Femur (tissue), 1 donor: Measurements from ENCODE around the gene TRIM8.

Experiments used
- DNase-seq: peaks from one replicate; pipeline ENCODE4 v3.0.0-alpha.2; 2017

The TRIM8 gene

DNA sequence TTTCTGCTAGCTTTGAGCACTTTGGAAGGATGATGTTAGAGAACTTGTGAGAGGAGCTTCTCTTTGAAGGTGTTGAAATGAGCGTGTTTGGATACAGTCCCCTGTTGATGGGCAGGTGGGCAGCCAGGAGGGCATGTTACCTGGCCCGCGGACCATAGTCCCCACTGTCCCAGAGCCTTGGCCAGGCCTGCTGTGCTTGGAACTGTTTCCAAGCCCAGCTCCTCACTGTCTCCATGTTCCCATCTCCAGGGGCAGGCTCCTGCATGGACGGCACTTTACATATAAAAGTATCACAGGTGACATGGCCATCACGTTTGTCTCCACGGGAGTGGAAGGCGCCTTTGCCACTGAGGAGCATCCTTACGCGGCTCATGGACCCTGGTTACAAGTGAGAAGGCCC lies 27.2 kb upstream of the TRIM8 start:
- DNase-seq: no peak

DNA sequence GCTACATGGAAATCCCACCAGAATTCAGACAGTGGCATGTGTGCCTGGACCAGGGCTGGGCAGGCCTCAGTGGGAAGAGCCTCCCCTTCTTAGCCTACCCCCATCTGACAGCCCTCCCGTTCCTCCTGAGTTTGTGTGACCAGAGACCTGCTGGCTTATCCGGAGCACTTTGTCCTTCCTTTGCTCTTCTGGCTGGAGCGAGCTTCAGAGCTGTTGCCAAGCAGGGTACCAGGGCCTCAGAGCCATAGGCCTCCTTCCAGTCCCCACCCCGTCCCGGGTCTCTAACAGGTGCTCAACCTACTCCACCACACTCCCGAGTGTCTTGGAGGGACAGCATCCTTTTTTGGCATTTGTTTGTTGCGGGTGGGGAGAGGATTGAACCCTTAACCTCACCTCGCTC lies 26.5 kb upstream of the TRIM8 start:
- no peak for DNase-seq

DNA sequence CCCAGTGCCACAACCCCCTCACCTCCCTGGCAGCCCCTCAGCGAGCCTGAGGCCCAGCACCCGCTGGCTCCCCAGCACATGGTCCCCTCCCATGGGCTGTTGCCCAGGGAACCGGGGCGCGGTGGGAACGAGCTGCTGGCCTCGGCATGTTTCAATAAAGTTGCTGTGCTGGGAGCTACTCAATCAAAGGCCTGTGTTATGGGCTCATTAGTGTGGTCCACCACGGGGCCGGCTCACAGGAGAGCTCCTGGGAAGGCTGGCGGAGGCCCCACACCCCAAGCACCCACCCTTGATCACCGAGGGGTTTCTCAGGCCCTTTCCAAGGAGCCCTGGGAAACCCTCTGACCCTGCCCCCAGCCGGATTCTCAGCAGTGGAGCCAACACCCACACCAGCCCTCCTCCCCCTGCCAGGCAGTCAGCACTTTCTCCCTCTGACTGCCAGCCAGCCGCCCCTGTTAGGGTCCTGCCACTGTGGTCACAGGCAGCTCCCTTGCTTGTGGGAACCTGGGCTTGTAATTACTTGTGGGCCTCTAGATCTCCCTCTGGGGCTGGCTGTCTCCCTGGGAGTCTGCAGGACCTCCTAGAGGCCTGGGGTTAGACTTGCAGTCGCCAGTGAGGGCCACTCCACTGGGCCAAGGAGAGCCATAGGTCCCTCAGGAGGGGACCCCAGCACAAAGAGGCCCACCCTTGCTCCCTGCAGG lies 24.8 kb upstream of the TRIM8 start:
- DNase-seq: peak; percentile 65

DNA sequence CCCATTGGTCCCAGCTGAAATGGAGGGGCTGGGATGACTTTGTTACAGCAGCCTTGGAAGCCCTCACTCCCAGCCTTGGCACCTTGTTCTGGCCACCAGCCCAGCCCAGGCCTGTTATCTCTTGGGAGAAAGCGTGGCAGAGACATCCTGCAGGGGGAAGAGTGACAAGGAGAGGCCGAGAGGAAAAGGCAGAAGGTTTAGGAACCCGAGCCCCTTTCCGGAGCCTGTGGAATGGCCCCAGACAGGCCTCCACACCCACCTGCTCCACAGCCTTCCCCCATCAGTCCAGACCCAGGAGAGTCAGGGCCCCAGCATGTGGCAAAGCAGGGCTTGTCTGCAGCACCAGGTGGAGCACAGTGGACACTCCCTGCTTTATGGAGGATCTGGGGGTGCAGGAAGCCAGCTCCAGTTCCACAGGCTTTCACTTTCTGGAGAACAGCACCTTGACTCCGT lies 24.1 kb upstream of the TRIM8 start:
- DNase-seq: no peak

DNA sequence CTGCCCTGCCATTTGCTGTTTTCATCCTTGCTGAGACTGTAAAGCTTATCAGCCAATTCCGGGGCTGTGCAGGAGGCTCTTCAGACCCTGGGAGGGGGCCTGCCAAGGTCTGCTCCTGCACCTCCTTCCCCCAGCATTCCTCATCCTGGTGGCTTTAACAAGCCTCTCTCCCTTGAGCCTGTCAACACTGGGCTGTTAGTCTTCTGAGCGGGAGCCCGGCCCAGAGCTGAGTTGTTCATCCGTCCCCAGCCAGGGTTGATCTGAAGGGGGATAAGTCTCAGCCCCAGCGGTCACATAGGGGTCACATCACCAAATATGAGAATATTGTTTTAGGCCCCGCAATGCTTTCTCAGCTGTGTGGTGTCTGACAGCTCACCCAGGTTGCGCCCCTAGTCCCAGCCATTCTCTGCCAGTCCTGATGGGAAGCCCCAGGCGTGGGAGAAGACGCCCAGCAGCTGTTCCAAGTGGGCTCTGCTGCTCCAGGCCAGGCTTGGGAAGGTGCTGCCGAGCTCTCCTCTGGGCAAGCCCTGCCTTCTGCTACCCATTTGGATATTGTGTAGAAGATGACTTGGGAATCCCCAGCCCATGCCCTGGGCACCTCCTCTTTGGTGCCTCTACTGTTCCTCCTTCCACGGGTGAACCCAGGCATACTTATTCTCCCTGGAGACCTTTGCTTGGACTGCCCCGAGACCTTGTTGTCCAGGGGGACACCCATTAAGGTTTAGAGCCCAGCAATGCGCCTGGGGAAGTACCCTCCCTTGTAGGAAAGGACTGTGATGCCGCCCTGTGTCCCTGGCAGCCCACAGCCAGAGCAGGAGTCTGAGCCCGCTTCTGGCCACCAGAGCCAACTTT lies 23.5 kb upstream of the TRIM8 start:
- no peak for DNase-seq

DNA sequence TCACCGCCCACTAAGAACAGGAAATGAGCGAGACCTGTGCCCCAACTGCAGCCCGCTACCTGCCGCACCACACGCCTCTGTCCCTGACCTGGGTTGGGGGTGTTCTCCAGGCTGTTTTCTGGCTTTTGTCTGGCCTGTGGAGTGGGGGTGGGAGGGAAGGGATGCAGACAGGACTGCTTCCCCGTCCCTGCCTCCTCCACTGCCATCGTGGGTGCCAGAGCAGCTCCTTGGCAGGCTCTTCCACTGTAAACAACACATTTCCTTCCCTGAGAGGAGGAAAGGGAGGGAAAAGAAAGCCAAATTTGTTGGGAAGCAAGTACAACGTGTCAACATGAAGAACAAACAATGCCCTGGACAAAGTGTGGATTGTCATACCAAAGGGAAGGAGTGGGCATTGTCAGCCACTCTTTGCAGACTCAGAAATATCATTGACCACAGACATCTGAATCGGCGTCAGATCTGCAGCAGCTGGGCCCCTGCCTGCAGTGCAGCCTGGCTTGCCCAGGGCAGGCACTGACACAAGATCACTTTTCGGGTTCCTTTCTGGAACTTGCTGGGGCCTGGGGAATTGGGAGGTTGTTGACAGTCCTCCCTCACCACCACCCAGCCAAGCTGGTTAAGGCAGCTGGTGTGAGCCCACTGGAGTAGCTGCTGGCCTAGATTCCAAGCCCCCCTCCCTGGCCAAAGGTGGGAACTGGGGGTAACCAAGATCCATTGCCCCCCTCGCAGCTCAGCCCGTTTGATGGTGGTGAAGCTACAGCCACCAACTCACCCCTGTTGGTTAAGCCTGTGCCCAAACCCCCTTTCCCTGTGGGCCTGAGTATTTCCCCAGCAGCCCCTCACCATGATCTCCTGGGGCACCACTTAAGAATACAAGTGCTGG lies 22.6 kb upstream of the TRIM8 start:
- DNase-seq: peak; percentile 54

DNA sequence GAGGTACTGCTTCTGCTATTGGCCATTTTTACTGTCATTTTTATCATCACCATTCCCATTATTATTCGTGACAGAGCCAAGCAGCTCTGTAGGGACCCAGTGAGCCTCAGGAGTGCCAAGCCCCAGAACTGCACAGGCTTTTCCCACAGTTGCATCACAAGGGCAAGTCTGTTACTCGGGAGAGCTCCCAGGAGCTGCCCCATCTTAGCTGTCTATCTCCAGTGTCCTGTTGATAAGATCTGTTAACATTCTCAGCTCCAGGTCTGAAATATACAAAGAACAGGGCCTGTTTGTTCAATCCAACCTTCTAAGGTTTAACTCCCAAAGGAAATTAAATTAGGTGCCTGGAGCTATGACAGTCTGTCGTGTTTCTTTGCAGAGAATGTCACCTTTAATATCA lies 20.2 kb upstream of the TRIM8 start:
- no peak for DNase-seq

DNA sequence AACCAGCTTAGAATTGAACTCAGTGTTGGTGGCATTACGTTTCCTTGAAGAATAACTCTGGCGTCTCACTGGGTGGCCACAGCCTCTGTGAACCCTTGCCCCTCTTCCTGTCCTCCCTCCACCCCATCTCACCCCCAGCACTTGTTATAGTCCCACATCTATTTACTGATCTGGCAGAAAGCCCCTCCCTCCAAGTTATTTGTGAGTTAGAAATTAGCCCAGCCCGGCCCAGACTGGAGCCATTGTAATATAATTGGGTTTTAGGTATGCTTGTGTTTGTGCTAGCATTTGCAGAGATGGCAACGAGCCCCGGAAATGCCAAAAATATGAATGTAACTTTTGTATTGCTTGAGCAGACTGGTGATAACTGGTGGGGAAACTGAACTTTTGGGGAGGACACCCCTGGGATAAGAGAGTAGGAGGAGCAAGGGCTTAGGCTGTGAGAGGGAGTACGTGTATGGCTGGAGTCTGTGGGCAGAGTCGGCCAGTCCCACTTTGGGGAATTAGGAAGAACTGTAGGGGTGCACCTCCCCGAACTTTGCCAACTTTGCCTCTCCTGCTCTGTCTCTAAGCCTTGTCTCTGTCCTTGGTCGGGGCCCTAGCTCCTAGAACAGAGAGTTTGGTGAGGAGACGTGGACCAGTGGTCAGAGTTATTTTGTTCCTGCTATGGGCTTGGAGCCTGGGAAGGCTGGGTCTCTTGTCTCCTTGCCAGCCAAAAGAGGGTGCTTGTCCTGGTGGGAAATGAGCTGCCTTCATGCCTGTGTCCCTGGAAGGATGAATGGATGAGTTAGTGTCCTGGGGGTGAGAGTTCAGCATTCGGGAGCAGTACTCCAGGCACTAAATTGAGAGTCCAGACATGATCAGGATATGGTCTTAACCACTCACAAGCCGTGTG lies 19.3 kb upstream of the TRIM8 start:
- no peak for DNase-seq

DNA sequence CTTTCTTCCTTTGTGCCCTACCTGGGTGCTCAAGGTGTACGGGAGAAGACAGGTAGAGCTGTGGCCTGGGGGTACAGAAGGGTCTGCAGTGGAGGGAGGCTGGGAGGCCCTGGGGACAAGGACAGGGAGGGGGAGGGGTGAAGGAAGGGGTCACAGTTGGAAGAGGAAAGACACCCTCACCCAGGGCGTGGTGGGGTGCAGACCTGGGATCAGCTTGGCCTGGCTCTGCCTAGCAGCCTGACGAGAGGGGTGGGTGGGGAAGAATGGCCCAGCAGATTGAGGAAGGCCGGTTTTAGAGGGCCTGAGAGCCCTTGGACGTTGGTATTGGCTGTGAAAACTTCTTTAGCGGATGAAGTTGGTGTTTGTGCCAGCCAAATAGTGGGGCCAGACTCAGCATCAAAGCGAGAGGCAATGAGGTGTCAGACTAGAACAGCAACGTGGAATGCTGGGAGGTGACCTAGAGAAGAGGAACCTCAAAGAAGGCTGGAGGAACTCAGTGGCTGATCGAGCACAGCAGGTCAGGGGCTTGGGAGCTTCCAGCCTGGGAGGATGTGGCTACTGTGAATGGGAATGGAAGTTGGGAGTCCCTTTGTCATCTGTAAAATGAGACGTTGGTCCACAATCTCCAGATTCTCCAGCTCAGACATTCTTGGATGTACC lies 18.1 kb upstream of the TRIM8 start:
- no peak for DNase-seq

DNA sequence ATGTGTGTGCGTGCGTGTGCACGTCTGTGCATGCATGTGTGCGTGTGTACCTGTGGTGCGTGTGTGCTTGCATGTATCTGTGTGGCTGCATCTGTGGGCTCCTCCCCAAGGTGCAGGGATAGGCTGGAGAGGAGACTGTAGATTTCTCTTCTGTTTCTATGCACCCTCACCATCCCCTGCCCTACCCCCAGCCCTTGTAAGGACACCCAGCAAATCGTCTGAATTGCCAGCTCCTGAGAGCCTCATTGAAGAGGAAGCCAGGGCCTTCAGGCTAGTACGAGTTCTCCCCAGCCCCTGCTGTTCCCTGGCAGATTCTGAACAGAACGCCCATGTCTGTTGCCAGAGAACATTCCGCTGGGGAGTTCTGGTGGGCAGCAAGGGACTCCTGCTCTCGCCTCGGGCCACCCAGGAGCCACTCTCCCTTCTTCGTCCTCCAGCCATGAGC lies 17.0 kb upstream of the TRIM8 start:
- peak; percentile 46 for DNase-seq

DNA sequence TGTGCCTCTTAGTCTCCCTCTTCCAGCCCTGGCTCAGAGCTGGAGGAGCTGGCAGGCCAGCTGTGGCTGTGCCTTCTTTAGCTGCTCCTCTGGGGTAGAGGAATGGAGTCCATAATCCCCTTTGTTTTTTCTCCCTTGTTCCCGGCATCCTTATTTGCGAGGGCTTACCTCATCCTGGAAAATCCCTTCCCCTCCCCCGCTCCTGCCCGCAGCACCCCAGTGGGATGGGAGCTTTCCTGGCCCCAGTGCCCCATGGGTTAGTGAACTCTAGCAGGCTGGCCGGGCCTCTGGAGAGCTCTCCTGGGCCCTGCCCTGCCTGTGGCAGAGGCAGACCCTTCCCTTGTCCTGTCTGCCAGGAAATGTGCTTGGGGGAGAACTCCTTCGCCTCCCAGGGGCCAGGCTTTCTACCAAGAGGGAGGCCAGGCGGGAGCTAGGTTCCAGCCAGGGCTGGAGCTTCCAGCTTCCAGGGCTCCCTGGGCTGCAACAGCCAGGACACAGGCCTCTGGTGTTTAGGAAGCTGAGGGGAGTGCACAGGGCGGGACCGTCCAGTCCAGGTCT lies 16.5 kb upstream of the TRIM8 start:
- peak; percentile 60 for DNase-seq

DNA sequence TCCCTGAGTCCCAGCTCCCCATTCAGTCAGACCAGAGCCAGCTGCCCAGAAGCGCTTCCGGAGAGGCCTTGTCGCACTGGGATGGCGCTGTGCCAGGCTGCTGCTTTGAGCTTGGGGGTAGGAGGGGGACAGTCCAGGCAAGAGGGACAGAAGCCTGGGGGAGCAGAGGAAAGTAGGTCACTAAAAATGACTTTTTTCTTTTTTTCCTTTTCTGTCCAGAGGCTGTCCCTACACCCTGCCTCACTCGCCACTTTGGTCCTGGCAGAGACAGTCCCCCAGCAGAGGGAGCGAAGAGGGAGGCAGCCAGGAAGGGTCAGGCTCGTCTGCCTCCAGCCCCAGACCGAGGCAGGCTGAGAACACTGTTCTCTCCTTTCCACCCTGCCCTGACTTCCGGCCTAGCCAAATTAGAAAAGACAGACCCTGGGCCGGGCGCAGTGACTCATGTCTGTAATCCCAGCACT lies 15.8 kb upstream of the TRIM8 start:
- DNase-seq: peak; percentile 76

DNA sequence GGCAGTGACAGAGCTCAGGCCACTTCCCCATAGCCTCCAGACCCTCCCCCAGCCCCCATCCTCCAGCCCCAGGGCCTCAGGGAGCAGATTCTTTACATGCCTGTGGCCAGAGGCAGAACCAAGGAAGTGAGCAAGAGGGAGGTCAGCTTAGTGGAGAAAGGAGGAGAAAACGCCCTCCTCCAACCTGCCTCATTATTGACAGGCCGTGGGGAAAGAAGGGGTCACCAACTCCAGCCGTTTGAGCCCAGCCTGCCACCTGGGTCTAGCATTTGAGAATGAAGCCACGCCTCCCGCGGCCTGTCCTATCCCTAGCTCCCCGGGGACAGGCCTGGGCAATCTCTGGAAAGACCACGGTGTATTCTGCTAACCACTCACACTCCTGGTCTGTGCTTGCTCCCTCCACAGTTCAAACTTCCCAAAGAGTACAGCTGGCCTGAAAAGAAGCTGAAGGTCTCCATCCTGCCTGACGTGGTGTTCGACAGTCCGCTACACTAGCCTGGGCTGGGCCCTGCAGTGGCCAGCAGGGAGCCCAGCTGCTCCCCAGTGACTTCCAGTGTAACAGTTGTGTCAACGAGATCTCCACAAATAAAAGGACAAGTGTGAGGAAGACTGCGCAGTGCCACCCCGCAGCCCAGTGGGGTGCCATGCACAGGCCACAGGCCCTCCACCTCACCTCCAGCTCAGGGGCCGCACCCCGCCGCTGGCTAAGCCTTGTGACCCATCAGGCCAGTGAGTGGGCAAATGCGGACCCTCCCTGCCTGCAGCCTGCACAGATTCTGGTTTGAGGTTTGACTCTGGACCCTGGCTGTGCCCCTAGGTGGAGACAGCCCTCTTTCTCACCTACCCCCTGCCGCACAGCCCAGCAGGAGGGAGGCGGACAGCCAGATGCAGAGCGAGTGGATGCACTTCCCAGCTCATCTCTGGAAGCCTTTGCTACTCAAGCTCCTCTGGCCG lies 14.3 kb upstream of the TRIM8 start:
- DNase-seq: peak; percentile 68

DNA sequence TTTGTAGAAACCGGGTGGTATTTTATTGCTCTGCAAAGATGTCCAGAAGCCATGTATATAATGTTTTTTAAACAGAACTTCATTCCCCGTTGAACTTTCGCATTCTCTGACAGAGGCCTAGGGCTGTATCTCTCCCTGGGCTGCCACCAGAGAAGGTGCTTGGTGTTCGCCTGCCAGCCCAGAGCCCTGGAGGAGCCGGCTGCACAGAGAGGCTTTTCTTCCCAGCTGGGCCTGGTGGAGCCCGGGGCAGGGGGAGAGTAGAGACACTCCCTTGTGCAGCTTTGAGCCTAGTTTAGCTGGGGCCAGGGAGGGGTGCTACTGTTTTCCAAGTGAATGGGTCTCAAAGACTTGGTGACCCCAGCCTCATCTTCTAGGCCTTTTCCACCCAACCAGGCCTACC lies 13.6 kb upstream of the TRIM8 start:
- DNase-seq: no peak

DNA sequence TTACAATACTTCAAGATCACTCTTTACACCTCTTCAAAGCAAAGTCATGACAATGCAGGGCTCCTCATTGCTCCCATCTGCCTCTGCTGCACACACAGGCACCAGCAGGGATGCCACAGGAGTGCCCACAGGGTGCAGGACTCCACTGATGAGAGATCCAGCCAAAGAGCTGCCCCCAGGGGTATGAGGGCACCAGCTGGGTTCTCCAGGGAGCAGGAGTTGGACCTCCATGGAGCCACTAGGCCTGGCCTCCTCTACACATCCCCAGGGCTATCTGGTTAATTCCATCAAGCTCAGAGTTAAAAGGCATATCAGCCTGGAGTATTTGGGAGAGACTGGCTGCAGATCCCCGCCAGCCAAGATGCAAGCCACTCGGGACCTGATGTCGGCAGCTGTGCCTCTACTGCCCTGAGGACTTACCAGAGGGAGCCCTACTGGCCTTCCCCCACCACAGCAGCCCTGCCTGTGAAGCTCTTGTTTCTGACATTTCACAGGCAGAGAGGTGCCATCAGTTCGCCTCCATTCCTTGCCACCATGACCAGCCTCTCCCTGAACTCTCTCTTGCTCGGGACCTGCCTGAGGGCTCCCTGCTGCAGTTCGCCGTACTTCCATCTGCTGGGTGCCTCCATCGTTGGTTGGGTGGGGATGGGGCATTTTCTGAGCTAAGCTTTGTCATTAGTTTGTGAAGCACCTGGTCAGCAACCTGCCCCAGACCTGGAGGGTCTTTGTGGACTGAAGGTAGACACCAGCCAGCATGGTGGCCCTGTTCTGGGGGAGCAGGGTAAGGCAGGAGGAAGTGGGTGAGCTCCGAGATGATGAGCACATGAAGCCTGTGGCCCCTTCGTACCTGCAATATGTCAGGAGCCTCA lies 12.5 kb upstream of the TRIM8 start:
- no peak for DNase-seq

DNA sequence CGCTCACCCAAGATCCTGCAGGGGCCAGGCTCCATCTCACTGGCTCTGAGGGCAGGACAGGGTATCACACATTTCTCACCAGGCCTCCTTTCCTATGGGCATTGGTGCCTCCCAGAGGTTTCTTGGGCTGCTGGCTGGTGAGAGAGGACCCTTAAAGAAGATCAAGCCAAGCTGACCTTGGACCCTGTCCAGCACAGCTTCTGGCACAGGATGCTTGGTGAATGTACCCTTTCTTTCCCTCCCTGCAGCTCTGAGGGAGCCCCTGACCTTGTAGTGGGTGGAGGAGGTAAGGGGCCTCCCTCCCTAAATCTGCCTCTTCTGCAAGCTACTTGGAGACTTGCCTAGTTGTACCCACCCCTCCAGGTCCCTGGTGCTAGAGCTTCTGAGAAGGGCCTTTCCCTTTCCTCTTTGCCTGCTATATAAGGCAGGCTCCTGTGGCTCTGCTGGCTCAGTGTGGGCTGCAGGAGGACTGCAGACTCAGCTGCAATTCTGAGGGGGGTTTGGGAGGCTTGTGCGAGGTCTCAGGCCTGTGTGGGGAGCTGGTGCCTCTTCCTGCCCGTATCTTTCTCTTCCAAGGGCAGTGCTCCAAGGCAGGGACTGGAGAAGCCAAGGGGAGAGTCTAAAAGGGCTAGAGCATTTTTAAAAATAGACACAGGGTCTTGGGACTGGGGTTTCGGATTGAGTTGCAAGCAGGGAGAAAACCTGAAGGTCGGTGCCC lies 11.7 kb upstream of the TRIM8 start:
- peak; percentile 89 for DNase-seq

DNA sequence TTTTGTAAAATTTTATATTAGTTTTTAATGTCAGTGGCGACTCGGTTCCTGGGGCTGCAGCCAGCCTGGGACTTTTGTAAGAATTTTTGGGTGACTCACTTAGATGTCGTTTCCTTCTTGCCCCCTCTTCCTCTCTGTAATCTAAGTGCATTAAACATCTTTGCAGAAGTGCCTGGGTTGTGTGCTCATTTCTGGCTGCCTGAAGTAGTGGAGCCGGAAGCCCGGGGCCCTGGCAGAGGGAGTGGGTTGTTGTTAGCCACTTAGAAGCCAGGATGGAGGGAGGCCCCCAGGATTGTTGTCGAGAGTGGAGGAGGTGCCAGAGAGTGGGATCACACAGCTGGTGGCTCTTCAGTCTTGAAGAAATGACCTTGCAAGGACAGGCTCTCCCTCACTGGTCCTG lies 11.0 kb upstream of the TRIM8 start:
- DNase-seq: peak; percentile 72

DNA sequence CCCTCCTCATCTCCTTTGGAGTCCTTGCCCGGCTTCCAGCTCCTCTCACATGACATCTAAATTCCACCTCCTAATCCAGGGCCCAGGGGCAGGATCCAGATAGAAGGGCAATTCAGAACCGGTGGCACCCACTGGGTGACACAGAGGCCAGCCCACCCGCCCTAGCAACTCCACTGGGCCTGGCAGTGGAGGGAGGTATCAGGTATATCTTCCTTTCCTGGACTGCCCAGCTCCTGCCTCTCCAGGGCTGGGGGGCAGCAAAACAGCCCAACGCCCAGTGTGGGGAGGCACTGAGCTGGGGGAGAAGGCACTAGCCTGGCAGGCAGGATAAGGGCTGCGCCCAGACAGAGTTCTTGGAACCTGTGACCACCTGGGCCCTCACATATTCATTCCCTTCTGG lies 10.4 kb upstream of the TRIM8 start:
- DNase-seq: no peak
